HG03575 (cell line): ENCODE measurements around the gene FIGN.

Source experiments
- ATAC-seq: cut with Tn5 transposase; IDR thresholded peaks from one replicate; pipeline ENCODE4 v1.9.1; 2021; ENCODE audit not compliant: unreplicated experiment, insufficient number of reproducible peaks, low FRiP score; ENCODE audit errors: extremely low read depth

Gene FIGN

GRCh38 chr2:163735685-163736432, at the start of gene FIGN:
Gene FIGN, minus strand, starts transcription at chr2:163736008. Its CDS starts 1,081 bp downstream, at chr2:163734927.
- ATAC-seq = no peak

- no peak for ATAC-seq
Measured at GRCh38 chr2:163785162-163785561, 49.4 kb upstream of the FIGN start.

GRCh38 chr2:163779970-163780597, 44.3 kb upstream of the FIGN start:
- ATAC-seq = no peak

GRCh38 chr2:163778045-163778781, 42.4 kb upstream of the FIGN start:
- no peak for ATAC-seq

GRCh38 chr2:163775304-163775703, 39.5 kb upstream of the FIGN start:
- no peak for ATAC-seq

GRCh38 chr2:163774862-163775261, 39.1 kb upstream of the FIGN start:
- no peak for ATAC-seq

GRCh38 chr2:163773276-163773675, 37.5 kb upstream of the FIGN start:
- ATAC-seq = no peak

- no peak for ATAC-seq
Measured at GRCh38 chr2:163771596-163771995, 35.8 kb upstream of the FIGN start.

- ATAC-seq = no peak
Measured at GRCh38 chr2:163768881-163769695, 33.3 kb upstream of the FIGN start.

- ATAC-seq = no peak
Measured at GRCh38 chr2:163767097-163767496, 31.3 kb upstream of the FIGN start.

- ATAC-seq = no peak
Measured at GRCh38 chr2:163764566-163764965, 28.8 kb upstream of the FIGN start.

- no peak for ATAC-seq
Measured at GRCh38 chr2:163759013-163759412, 23.2 kb upstream of the FIGN start.

GRCh38 chr2:163757814-163758213, 22.0 kb upstream of the FIGN start:
- no peak for ATAC-seq

GRCh38 chr2:163756588-163756987, 20.8 kb upstream of the FIGN start:
- no peak for ATAC-seq

- ATAC-seq = no peak
Measured at GRCh38 chr2:163755366-163755765, 19.6 kb upstream of the FIGN start.

GRCh38 chr2:163753726-163754125, 17.9 kb upstream of the FIGN start:
- ATAC-seq = no peak

- ATAC-seq = no peak
Measured at GRCh38 chr2:163752267-163752666, 16.5 kb upstream of the FIGN start.

- ATAC-seq = no peak
Measured at GRCh38 chr2:163751696-163752095, 15.9 kb upstream of the FIGN start.

GRCh38 chr2:163748420-163748819, 12.6 kb upstream of the FIGN start:
- no peak for ATAC-seq
